A549 (cell line): ENCODE data around the gene EID1. TPM values are rescaled to one million over a fixed set of nuclear protein-coding genes. Genes with fewer than 3 reads are reported as not detected.

Experiments used
- ATAC-seq, 2 experiments: fragments of 200-7000 bp in 1 of 2; fragments of >200 bp in 1 of 2; cut with Nextera tagmentation in 1 of 2; cut with Tn5 transposase in 1 of 2; 3 replicates each; pipeline versions ENCODE4 v1.8.0 to v1.9.1; 2018 to 2020; ENCODE audit warnings: mild to moderate bottlenecking in 1 of 2, moderate library complexity in 1 of 2
- CTCF ChIA-PET: fragments of 300-600 bp; sonication (Branson Sonifier 250); formaldehyde crosslinking; extraction: SDS; loops from one replicate; lab custom pipeline; 2021; ENCODE audit warnings: antibody characterized with exemption, inconsistent platforms; lab: Yijun Ruan, JAX
- POLR2A ChIA-PET: fragments of 350-600 bp; formaldehyde crosslinking; extraction: SDS; loops from one replicate; lab custom pipeline; 2021; ENCODE audit warnings: antibody characterized with exemption, inconsistent platforms; lab: Yijun Ruan, JAX
- DNase-seq, 2 experiments: peaks; one replicate each; pipeline versions ENCODE4 v3.0.0 to v3.0.0-alpha.2; 2011 to 2016; ENCODE audit warnings: low read depth in 1 of 2, low spot score in 1 of 2
- FAIRE-seq: peaks from 2 replicates; lab custom pipeline; 2011; peaks lifted over from hg19 to GRCh38; lab: Jason Lieb, UNC
- H3K27ac ChIP-seq, 2 experiments: fragments of >200 bp; sonication (Bioruptor Twin); formaldehyde crosslinking; 3 replicates each; pipeline ENCODE4 v1.5.1; 2016 to 2017
- H3K4me1 ChIP-seq: fragments of >200 bp; sonication (Bioruptor Twin); formaldehyde crosslinking; 3 replicates; pipeline ENCODE4 v1.6.1; 2016
- H3K4me2 ChIP-seq: fragments of >200 bp; sonication (Bioruptor Twin); formaldehyde crosslinking; 3 replicates; pipeline ENCODE4 v1.6.1; 2016
- H3K4me3 ChIP-seq: fragments of >200 bp; sonication (Bioruptor Twin); formaldehyde crosslinking; 3 replicates; pipeline ENCODE4 v1.5.1; 2016
- H3K9me3 ChIP-seq: fragments of >200 bp; sonication (Bioruptor Twin); formaldehyde crosslinking; 3 replicates; pipeline ENCODE4 v1.6.1; 2016
- BHLHE40 ChIP-seq: IDR thresholded peaks from 2 replicates; pipeline ENCODE4 v1.6.1; 2012; ENCODE audit warnings: low read depth, low read length, inconsistent platforms
- CEBPB ChIP-seq, 2 experiments: fragments of >200 bp in 1 of 2; sonication (Bioruptor Twin) in 1 of 2; formaldehyde crosslinking in 1 of 2; IDR thresholded peaks; 2 replicates each; pipeline ENCODE4 v1.6.1; 2012 to 2016
- CHD2 ChIP-seq: fragments of 150-350 bp; IDR thresholded peaks from 2 replicates; pipeline ENCODE4 v1.6.1; 2014; ENCODE audit warnings: low read length; ENCODE audit not compliant: partially characterized antibody
- CHD4 ChIP-seq: fragments of 200-600 bp; sonication (generic); IDR thresholded peaks from 2 replicates; pipeline ENCODE4 v1.6.1; 2016; ENCODE audit warnings: antibody characterized with exemption, mild to moderate bottlenecking, borderline replicate concordance
- GATA3 ChIP-seq: IDR thresholded peaks from 2 replicates; pipeline ENCODE4 v1.6.1; 2012; ENCODE audit warnings: borderline replicate concordance
- HOXB5 ChIP-seq: fragments of 250-450 bp; sonication (Bioruptor Pico); IDR thresholded peaks from 2 replicates; pipeline ENCODE4 v1.5.0; 2020; ENCODE audit warnings: mild to moderate bottlenecking, moderate library complexity
- KDM1A ChIP-seq: fragments of 200-600 bp; sonication (generic); IDR thresholded peaks from 2 replicates; pipeline ENCODE4 v1.6.1; 2016; ENCODE audit warnings: low read depth, mild to moderate bottlenecking
- MAZ ChIP-seq: fragments of 150-350 bp; IDR thresholded peaks from 2 replicates; pipeline ENCODE4 v1.6.1; 2014; ENCODE audit warnings: antibody characterized with exemption, low read depth, low read length, borderline replicate concordance
- MYC ChIP-seq: IDR thresholded peaks from 2 replicates; pipeline ENCODE4 v1.6.1; 2012; ENCODE audit warnings: mild to moderate bottlenecking, inconsistent platforms, low read length, improper control_type of control experiment, borderline replicate concordance
- PHF8 ChIP-seq: fragments of 200-600 bp; sonication (generic); IDR thresholded peaks from 2 replicates; pipeline ENCODE4 v1.6.1; 2016; ENCODE audit warnings: low read depth, mild to moderate bottlenecking, antibody characterized with exemption, moderate library complexity, borderline replicate concordance
- RARB ChIP-seq: fragments of 250-450 bp; sonication (Bioruptor Pico); IDR thresholded peaks from 2 replicates; pipeline ENCODE4 v1.8.0; 2021; ENCODE audit warnings: mild to moderate bottlenecking, moderate library complexity
- RNF2 ChIP-seq: fragments of 200-600 bp; sonication (generic); IDR thresholded peaks from 2 replicates; pipeline ENCODE4 v1.6.1; 2016; ENCODE audit warnings: low read depth, mild to moderate bottlenecking, antibody characterized with exemption, moderate library complexity, borderline replicate concordance
- SREBF2 ChIP-seq: fragments of 450-650 bp; IDR thresholded peaks from 2 replicates; pipeline ENCODE4 v1.6.1; 2014; ENCODE audit warnings: mild to moderate bottlenecking, moderate library complexity
- TP53 ChIP-seq: fragments of 250-450 bp; sonication (Bioruptor Pico); IDR thresholded peaks from 2 replicates; pipeline ENCODE4 v1.5.0; 2021; ENCODE audit warnings: mild to moderate bottlenecking, moderate library complexity
- ZFP36 ChIP-seq: fragments of 450-650 bp; IDR thresholded peaks from 2 replicates; pipeline ENCODE4 v1.6.1; 2014; ENCODE audit warnings: borderline replicate concordance; ENCODE audit not compliant: partially characterized antibody
- WGBS: methylation state at CpG from one replicate; pipeline ENCODE4 v1.1.6; 2017; ENCODE audit errors: missing lambda C conversion rate; 5-methylcytosine and 5-hydroxymethylcytosine counted together
- polyA plus RNA-seq, 4 experiments: library from polyadenylated mRNA; depleted of rRNA in 3 of 4; stranded (reverse); fragments of >200 nt; fragmentation: RNase III in 1 of 4; extraction: RNeasy Plus Mini Kit Qiagen cat#74134 plus additional on column Dnase treatment in 1 of 4; gene quantifications; 2 replicates in 3 of 4; 3 replicates in 1 of 4; pipeline ENCODE4 v1.2.3, GENCODE V29; 2011 to 2017
- TF ChIP-seq, protein P1 (sequence below): IDR thresholded peaks from 2 replicates; pipeline ENCODE4 v1.6.1; 2012
- TF ChIP-seq, protein P2 (sequence below): fragments of 200-600 bp; sonication (generic); IDR thresholded peaks from 2 replicates; pipeline ENCODE4 v1.6.1; 2016; ENCODE audit warnings: antibody characterized with exemption, mild to moderate bottlenecking, moderate library complexity
- TF ChIP-seq, protein P3 (sequence below): IDR thresholded peaks from 2 replicates; pipeline ENCODE4 v1.6.1; 2012
- TF ChIP-seq, protein P4 (sequence below): IDR thresholded peaks from 2 replicates; pipeline ENCODE4 v1.6.1; 2012; ENCODE audit warnings: low read depth, borderline replicate concordance
- TF ChIP-seq, protein P5 (sequence below): fragments of 250-450 bp; sonication (Bioruptor Pico); IDR thresholded peaks from 2 replicates; pipeline ENCODE4 v1.5.0; 2021; ENCODE audit warnings: mild to moderate bottlenecking, moderate library complexity, borderline replicate concordance
- TF ChIP-seq, protein P6 (sequence below): fragments of >200 bp; sonication (Bioruptor Twin); formaldehyde crosslinking; IDR thresholded peaks from 3 replicates; pipeline ENCODE4 v1.5.1; 2016

The EID1 gene
- polyA plus RNA-seq, 2 of the 4 experiments (the other 2 are of a cell fraction): 125 to 182 TPM

DNA sequence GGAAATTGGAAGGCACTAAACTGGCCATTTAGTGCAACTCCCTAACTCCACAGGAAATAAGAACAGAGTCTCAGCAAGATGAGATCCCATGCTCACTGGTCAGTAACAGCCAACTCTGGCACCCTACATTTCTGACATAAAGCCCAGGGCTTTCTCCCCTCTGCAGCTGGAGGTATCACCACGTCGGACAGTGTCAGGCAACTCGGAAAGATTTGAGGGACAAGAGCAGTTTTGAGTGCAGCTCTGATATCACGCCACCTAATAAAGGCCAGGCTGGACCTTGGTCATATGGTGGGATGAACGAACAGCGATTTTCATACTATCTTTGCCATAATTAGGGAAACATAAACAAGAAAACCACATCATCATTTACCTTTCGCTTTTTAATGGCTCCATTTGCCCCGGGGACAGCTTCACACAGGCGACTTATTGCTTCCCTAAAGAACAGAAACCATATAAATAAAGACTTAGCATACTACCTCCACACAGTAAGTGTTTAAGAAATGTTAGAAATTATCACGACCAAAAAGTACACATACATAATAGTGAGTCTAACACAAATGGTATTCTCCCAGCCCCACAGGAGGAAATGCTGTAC lies 12.5 kb downstream of the EID1 start:
- Histone ChIP-seq H3K9me3 (no peaks in the 10 kb centered on the region), H3K4me2 (no peak overlapping the region), H3K4me1 (peaks cover 11% of the 10 kb centered on the region; the same call in 2 of the 3 replicates), H3K27ac (no peak overlapping the region), H3K4me3 (no peak overlapping the region)
- ChIA-PET POLR2A (no interaction called here), CTCF (interaction anchor here (1.0 to 2.2 kb wide), 4 partner anchors 11 to 73 kb away, joined by 3 to 7 read pairs (median 4); partner anchors contain the start of gene SHC4)
- TF ChIP-seq HOXB5 (CRISPR knock-in tag) (no peak), CHD4 (no peak), TP53 (CRISPR knock-in tag) (no peak), MAZ (no peak), BHLHE40 (no peak), SREBF2 (no peak), ZFP36 (no peak), RARB (CRISPR knock-in tag) (no peak), CEBPB (IDR thresholded peaks at IDR 0.05) (no peak), RNF2 (no peak)
- TF ChIP-seq, protein P1, sequence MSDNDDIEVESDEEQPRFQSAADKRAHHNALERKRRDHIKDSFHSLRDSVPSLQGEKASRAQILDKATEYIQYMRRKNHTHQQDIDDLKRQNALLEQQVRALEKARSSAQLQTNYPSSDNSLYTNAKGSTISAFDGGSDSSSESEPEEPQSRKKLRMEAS: no peak
- TF ChIP-seq, protein P2, sequence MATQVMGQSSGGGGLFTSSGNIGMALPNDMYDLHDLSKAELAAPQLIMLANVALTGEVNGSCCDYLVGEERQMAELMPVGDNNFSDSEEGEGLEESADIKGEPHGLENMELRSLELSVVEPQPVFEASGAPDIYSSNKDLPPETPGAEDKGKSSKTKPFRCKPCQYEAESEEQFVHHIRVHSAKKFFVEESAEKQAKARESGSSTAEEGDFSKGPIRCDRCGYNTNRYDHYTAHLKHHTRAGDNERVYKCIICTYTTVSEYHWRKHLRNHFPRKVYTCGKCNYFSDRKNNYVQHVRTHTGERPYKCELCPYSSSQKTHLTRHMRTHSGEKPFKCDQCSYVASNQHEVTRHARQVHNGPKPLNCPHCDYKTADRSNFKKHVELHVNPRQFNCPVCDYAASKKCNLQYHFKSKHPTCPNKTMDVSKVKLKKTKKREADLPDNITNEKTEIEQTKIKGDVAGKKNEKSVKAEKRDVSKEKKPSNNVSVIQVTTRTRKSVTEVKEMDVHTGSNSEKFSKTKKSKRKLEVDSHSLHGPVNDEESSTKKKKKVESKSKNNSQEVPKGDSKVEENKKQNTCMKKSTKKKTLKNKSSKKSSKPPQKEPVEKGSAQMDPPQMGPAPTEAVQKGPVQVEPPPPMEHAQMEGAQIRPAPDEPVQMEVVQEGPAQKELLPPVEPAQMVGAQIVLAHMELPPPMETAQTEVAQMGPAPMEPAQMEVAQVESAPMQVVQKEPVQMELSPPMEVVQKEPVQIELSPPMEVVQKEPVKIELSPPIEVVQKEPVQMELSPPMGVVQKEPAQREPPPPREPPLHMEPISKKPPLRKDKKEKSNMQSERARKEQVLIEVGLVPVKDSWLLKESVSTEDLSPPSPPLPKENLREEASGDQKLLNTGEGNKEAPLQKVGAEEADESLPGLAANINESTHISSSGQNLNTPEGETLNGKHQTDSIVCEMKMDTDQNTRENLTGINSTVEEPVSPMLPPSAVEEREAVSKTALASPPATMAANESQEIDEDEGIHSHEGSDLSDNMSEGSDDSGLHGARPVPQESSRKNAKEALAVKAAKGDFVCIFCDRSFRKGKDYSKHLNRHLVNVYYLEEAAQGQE: no peak
- TF ChIP-seq, protein P3, sequence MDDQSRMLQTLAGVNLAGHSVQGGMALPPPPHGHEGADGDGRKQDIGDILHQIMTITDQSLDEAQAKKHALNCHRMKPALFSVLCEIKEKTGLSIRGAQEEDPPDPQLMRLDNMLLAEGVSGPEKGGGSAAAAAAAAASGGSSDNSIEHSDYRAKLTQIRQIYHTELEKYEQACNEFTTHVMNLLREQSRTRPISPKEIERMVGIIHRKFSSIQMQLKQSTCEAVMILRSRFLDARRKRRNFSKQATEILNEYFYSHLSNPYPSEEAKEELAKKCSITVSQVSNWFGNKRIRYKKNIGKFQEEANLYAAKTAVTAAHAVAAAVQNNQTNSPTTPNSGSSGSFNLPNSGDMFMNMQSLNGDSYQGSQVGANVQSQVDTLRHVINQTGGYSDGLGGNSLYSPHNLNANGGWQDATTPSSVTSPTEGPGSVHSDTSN: no peak
- TF ChIP-seq, protein P4, sequence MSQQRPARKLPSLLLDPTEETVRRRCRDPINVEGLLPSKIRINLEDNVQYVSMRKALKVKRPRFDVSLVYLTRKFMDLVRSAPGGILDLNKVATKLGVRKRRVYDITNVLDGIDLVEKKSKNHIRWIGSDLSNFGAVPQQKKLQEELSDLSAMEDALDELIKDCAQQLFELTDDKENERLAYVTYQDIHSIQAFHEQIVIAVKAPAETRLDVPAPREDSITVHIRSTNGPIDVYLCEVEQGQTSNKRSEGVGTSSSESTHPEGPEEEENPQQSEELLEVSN: no peak
- DNase-seq: no peak
- 66% methylated on average over 10 of the region's 10 CpGs for WGBS
- FAIRE-seq: no peak
- no peak for ATAC-seq

DNA sequence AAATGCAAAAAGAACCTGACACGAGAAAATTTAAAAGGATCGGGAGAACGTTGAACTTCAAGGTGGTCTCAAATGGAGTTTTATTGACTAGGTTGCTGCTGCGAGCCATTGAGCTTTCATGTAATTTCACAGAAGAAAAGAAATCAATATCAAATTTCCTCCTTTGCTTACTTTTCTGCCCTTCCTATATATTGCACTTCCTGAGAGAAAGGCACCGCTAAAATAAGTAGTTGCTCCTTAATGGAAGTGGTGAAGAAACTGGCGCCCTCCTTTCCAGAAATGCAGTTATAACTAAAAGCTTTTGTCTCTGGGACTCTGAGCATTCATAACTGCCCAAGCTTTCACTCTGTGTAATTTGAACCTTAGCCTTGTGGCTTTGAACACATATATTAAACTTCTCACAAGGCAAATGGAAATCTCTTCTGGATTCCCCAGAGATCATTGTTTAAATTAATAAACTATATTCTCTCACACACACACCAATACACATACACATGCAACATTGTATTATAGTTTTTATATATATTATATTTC lies 13.4 kb downstream of the EID1 start:
- no peak overlapping the region for H3K4me3 ChIP-seq
- TF ChIP-seq CHD2: no peak
- TF ChIP-seq RARB (CRISPR knock-in tag): no peak
- TF ChIP-seq, protein P5, sequence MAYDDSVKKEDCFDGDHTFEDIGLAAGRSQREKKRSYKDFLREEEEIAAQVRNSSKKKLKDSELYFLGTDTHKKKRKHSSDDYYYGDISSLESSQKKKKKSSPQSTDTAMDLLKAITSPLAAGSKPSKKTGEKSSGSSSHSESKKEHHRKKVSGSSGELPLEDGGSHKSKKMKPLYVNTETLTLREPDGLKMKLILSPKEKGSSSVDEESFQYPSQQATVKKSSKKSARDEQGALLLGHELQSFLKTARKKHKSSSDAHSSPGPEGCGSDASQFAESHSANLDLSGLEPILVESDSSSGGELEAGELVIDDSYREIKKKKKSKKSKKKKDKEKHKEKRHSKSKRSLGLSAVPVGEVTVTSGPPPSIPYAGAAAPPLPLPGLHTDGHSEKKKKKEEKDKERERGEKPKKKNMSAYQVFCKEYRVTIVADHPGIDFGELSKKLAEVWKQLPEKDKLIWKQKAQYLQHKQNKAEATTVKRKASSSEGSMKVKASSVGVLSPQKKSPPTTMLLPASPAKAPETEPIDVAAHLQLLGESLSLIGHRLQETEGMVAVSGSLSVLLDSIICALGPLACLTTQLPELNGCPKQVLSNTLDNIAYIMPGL (CRISPR knock-in tag): no peak
- TF ChIP-seq GATA3: no peak
- TF ChIP-seq TP53 (CRISPR knock-in tag): no peak
- TF ChIP-seq PHF8: no peak
- TF ChIP-seq MYC: no peak
- TF ChIP-seq KDM1A: no peak
- TF ChIP-seq, protein P6, sequence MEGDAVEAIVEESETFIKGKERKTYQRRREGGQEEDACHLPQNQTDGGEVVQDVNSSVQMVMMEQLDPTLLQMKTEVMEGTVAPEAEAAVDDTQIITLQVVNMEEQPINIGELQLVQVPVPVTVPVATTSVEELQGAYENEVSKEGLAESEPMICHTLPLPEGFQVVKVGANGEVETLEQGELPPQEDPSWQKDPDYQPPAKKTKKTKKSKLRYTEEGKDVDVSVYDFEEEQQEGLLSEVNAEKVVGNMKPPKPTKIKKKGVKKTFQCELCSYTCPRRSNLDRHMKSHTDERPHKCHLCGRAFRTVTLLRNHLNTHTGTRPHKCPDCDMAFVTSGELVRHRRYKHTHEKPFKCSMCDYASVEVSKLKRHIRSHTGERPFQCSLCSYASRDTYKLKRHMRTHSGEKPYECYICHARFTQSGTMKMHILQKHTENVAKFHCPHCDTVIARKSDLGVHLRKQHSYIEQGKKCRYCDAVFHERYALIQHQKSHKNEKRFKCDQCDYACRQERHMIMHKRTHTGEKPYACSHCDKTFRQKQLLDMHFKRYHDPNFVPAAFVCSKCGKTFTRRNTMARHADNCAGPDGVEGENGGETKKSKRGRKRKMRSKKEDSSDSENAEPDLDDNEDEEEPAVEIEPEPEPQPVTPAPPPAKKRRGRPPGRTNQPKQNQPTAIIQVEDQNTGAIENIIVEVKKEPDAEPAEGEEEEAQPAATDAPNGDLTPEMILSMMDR: no peak
- TF ChIP-seq, all 56 proteins: peak for 0
- ATAC-seq: no peak
- Histone ChIP-seq H3K4me2 (no peak overlapping the region), H3K27ac (no peak overlapping the region), H3K4me1 (peaks cover 11% of the 10 kb centered on the region; the same call in 2 of the 3 replicates), H3K9me3 (no peaks in the 10 kb centered on the region)
- ChIA-PET POLR2A (no interaction called here), CTCF (interaction anchor here (1.2 kb wide), 1 partner anchor 13 kb away, joined by 3 read pairs; no protein-coding TSS in a partner anchor)
- 88% methylated on average over 6 of the region's 6 CpGs for WGBS
- no peak for FAIRE-seq
- no peak for DNase-seq
